ENCODE measurements around the gene DPP10.
"Not testable (repeated sequence)": the region's sequence is repeated elsewhere in the genome, so short reads cannot be mapped to it uniquely, and the experiment has no call there.

DPP10 gene

GRCh38 chr2:114729026-114729425 is 286.6 kb downstream of the DPP10 start:
- DNase-seq, result no peak

- DNase-seq, result no peak
These were observed 292.7 kb downstream of the DPP10 start for GRCh38 chr2:114735126-114735525.

- DNase-seq, result no peak
These were observed 299.8 kb downstream of the DPP10 start for GRCh38 chr2:114742245-114742644.

DNA sequence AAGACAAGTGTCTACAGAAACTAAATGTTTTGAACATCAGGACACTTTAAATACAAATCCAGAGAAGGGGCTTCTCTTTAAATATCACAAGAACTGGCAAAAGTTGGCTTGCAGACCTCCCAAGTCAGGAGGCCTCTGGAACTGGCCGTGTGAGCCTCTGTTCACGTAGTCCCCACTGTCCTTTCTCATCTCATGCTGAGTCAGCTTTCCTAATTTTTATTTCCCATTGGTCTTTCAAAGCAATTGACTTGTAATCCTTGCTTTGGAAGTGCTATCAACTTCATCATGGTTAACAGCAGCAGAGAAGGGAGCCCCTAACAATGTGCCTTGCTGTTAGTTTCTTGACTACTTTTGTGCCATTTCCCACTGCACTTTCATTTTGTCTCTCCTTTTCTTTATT is 303.3 kb downstream of the DPP10 start:
- no peak for DNase-seq

- DNase-seq, result not testable (repeated sequence)
These were observed 305.7 kb downstream of the DPP10 start for GRCh38 chr2:114748175-114748574.

GRCh38 chr2:114752425-114752824 is 310.0 kb downstream of the DPP10 start:
- DNase-seq, result no peak

DNA sequence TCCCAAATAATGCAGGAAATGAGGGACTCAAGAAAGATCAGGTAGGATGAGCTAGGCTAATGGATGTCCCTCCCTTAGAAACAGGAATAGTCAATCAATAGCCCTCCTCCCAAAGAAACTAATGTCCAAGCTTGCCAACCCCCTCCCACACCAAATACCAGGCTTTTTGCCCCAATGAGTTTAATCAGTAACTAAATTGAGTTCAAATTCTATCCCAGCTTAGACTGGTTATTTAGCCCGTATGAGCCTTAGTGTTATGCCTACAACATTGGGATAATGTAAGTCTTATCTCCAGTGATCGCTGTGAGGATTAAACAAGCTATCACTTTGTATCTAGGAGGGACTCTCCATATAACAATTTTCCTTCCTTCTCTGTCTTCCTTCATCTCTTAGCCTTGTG is 310.7 kb downstream of the DPP10 start:
- DNase-seq, result no peak

- DNase-seq, result no peak
These were observed 312.6 kb downstream of the DPP10 start for GRCh38 chr2:114754907-114755563.

- DNase-seq, result no peak
These were observed 319.9 kb downstream of the DPP10 start for GRCh38 chr2:114762376-114762775.

DNA sequence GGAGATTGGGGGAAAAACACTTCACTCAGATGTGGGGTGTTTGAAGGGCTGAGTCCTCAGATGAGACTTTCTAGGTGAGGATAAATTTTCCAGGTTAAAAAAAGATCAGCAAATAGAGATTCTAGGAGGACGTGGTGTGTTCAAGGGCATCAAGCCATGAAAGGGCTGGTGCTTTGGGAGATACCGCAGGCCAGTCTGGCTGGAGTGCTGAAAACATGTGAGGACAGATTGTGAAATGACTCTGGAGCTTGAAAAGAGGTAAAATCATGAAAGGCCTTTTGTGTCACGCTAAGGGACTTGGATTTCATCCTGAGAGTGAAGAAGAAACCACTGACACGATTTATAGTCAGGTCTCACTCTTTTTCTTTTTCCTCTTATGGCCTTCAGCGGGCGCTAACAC is 320.5 kb downstream of the DPP10 start:
- no peak for DNase-seq

DNA sequence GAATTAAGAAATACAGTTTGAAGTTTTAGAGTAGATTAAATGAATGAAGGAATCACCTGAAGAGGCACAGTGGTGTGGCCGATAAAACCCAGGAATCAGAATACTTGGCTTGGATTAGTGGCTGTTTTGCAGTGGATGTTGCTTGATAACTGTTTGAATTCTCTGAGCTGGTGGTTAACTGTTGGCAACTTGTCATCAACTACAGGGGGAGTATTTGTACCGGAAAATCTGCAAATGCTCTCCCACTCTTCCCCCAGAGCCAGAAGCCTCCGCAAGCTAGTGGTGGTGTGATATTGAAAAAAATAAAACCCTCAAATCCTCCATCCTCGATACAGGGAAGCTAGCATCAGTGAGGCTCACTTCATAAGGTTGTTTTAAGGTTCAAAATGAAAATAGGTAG is 326.7 kb downstream of the DPP10 start:
- no peak for DNase-seq

GRCh38 chr2:114769991-114770390 is 327.6 kb downstream of the DPP10 start:
- no peak for DNase-seq

- DNase-seq, result no peak
These were observed 341.6 kb downstream of the DPP10 start for GRCh38 chr2:114784046-114784445.

- no peak for DNase-seq
These were observed 342.6 kb downstream of the DPP10 start for GRCh38 chr2:114784890-114785583.

DNA sequence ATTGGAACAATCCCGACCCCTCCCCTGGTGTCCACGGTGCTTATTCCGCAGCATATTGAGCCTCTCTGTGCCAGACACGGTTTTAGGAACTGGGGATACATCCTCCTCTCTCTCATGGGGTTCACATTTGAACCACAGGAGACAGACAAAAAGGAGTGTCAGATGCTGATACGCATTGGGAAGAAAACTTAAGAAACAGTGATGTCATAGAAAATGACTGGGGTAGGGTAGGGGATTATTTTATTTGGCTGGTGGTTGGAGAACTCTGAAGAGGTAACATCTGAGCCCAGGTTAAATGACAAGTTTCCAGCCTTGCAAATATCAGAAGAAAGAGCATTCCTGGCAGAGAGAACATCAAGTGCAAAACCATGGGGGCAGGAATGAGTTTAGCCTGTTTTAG is 344.5 kb downstream of the DPP10 start:
- DNase-seq, result no peak

DNA sequence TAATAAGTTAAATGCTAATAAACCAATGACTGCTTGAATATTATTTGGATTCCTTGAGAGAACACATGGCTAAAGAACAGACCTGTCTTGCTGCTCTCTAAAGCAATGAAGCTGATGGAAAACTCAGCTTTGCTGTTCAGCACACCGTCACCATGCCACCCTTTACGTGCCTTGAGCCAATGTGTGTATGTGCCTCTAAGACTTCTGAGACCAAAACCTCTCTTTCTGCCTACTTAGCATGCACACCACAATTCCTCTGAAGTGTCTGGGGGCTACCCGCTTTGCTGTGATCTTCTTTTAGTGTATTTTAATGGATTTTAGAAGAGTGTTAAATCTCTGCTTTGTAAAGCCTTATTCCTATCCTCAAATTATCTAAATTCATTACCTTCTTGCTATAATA is 345.0 kb downstream of the DPP10 start:
- DNase-seq, result no peak

- DNase-seq, result no peak
These were observed 347.5 kb downstream of the DPP10 start for GRCh38 chr2:114789989-114790388.

DNA sequence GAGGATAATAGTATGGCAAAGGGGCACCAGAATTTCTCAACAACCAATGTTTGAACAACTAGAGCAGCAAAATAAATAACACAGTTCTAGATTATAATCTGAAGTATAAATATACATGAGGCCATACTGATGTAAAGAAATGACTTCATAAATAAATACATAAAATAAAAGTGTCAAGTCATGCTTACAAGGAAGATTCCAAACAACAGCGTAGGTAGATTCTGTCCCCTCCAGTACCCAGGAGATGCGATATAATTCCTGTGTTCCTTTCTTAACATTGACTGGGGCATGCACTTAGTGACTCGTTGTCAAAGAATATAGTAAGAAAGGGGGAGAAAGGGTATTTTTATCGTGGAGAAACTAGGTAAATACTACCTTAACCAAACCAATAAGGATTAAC is 355.1 kb downstream of the DPP10 start:
- no peak for DNase-seq

- DNase-seq, result no peak
These were observed 355.5 kb downstream of the DPP10 start for GRCh38 chr2:114797942-114798341.

DNA sequence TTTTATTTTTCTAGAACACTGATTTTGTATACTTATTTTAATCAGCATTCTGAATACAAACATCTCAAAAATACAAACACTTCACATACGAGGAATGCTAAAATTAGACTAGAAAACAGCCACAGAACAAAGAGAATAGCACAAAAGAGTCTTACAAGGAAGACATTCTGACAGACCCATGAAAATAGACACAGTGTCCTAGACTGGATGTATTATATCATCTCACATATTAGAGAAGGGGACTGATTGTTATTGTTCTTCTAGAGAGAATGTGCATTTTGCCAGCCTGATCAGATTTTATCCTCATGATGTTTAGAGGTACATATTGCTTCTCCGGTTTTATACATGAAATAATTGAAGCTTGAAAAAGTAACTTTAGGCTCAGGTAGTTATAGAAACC is 357.9 kb downstream of the DPP10 start:
- DNase-seq, result no peak

- DNase-seq, result no peak
These were observed 362.8 kb downstream of the DPP10 start for GRCh38 chr2:114805195-114805594.

GRCh38 chr2:114810092-114810491 is 367.7 kb downstream of the DPP10 start:
- DNase-seq, result no peak

DNA sequence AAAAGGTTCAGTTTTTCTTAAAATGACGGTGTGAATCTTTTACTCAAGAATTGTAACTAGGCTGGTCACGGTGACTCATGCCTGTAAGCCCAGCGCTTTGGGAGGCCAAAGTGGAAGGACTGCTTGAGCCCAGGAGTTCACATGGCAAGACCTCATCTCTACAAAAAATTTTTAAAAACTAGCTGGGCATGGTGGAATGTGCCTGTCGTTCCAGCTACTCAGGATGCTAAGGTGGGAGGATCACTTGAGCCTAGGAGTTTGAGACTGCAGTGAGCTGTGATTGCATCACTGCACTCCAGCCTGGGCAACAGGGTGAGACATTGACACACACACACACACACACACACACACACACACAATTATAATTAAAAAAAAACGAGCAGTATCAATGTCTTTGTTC is 369.8 kb downstream of the DPP10 start:
- DNase-seq, result no peak

- no peak for DNase-seq
These were observed 371.9 kb downstream of the DPP10 start for GRCh38 chr2:114814355-114814754.

- no peak for DNase-seq
These were observed 378.6 kb downstream of the DPP10 start for GRCh38 chr2:114821055-114821454.

Data from activated CD4-positive, alpha-beta T cell treated with anti-CD3 and anti-CD28 coated beads, Interleukin-2, amount 50 U/mL, for 16 hours (primary cell).